Panc1 (cell line): ENCODE results near the gene CRISP2.

Experiments
- REST ChIP-seq, 2 experiments: IDR thresholded peaks; 2 replicates each; pipeline ENCODE4 v1.6.1; 2011 to 2012; ENCODE audit warnings: low read depth in 2 of 2, control low read depth in 1 of 2, low read length in 1 of 2, mild to moderate bottlenecking in 1 of 2, moderate library complexity in 1 of 2; ENCODE audit not compliant: insufficient read depth in 1 of 2
- TF ChIP-seq, protein P1 (sequence below): fragments of 450-650 bp; IDR thresholded peaks from 2 replicates; pipeline ENCODE4 v1.5.1; 2017; ENCODE audit warnings: mild to moderate bottlenecking

DNA sequence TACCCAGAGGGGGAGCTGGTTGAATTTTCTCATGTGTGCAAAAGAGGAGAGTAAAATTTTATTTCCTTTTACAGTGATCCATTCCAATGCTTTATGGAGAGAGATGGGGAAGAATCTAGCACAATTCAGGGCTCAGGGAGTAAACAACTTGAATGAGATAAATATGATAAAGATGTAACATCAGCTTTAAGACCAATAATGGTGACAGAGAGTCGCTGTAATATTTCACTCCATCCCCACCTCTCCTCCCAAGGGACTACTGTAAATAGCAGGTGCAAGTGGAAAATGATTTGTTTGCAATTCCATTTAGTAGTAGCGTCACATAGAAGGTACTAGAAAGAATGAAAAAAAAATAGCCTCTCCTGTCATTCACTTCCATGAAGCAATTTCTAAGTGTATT, 26.1 kb upstream of the CRISP2 start:
- TF ChIP-seq, protein P1, sequence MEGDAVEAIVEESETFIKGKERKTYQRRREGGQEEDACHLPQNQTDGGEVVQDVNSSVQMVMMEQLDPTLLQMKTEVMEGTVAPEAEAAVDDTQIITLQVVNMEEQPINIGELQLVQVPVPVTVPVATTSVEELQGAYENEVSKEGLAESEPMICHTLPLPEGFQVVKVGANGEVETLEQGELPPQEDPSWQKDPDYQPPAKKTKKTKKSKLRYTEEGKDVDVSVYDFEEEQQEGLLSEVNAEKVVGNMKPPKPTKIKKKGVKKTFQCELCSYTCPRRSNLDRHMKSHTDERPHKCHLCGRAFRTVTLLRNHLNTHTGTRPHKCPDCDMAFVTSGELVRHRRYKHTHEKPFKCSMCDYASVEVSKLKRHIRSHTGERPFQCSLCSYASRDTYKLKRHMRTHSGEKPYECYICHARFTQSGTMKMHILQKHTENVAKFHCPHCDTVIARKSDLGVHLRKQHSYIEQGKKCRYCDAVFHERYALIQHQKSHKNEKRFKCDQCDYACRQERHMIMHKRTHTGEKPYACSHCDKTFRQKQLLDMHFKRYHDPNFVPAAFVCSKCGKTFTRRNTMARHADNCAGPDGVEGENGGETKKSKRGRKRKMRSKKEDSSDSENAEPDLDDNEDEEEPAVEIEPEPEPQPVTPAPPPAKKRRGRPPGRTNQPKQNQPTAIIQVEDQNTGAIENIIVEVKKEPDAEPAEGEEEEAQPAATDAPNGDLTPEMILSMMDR: no peak
- TF ChIP-seq REST (IDR thresholded peaks at IDR 0.05; ENCODE audit: insufficient read depth in 1 of 2, low read depth in 2 of 2, low read length in 1 of 2): no peak
